OCI-LY1 (cell line): Measurements from ENCODE around the gene CCDC186.

Source experiments
- H2AFZ ChIP-seq: fragments of 200-600 bp; sonication (generic), shearing (Covaris generic); 2 replicates; pipeline ENCODE4 v1.6.0; 2014; ENCODE audit warnings: antibody characterized with exemption, mild to moderate bottlenecking, low read length
- H3F3A ChIP-seq: fragments of 200-600 bp; sonication (generic), shearing (Covaris generic); 2 replicates; pipeline ENCODE4 v1.6.0; 2014; ENCODE audit warnings: mild to moderate bottlenecking, antibody characterized with exemption, low read length, moderate library complexity; ENCODE audit not compliant: insufficient read depth
- H3K27ac ChIP-seq: fragments of 200-600 bp; sonication (generic); 2 replicates; pipeline ENCODE4 v1.5.1; 2014; ENCODE audit warnings: low read length, mixed run types, mild to moderate bottlenecking, low read depth; ENCODE audit not compliant: poor library complexity, severe bottlenecking
- H3K27me3 ChIP-seq: fragments of 200-600 bp; sonication (generic); 2 replicates; pipeline ENCODE4 v1.6.0; 2014; ENCODE audit warnings: antibody characterized with exemption, mild to moderate bottlenecking, low read length, moderate library complexity; ENCODE audit not compliant: insufficient read depth
- H3K36me3 ChIP-seq: fragments of 200-600 bp; sonication (generic); 2 replicates; pipeline ENCODE4 v1.6.1; 2014; ENCODE audit warnings: mild to moderate bottlenecking, antibody characterized with exemption, low read length, moderate library complexity, mixed read lengths; ENCODE audit not compliant: insufficient read depth
- H3K4me1 ChIP-seq: fragments of 200-600 bp; sonication (generic); 2 replicates; pipeline ENCODE4 v1.5.1; 2014; ENCODE audit warnings: mild to moderate bottlenecking, low read length, moderate library complexity; ENCODE audit not compliant: insufficient read depth, severe bottlenecking
- H3K4me2 ChIP-seq: fragments of 200-600 bp; sonication (generic), shearing (Covaris generic); 2 replicates; pipeline ENCODE4 v1.6.1; 2014; ENCODE audit warnings: low read length
- H3K4me3 ChIP-seq: fragments of 200-600 bp; sonication (generic); 2 replicates; pipeline ENCODE4 v1.5.1; 2014; ENCODE audit warnings: low read length, low read depth, mild to moderate bottlenecking, mixed read lengths; ENCODE audit not compliant: poor library complexity, severe bottlenecking
- H3K79me2 ChIP-seq: fragments of 200-600 bp; shearing (Covaris generic); 2 replicates; pipeline ENCODE4 v1.6.1; 2016; ENCODE audit warnings: mixed run types, low read length, mixed read lengths; ENCODE audit not compliant: insufficient read depth
- H3K9ac ChIP-seq: fragments of 200-600 bp; sonication (generic), shearing (Covaris generic); 2 replicates; pipeline ENCODE4 v1.6.1; 2014; ENCODE audit warnings: mild to moderate bottlenecking, low read length, mixed read lengths
- H3K9me2 ChIP-seq: fragments of 200-600 bp; sonication (generic), shearing (Covaris generic); 2 replicates; pipeline ENCODE4 v1.6.1; 2014; ENCODE audit warnings: low read depth, mild to moderate bottlenecking, low read length, mixed read lengths
- H3K9me3 ChIP-seq: fragments of 200-600 bp; shearing (Covaris generic); 2 replicates; pipeline ENCODE4 v1.6.1; 2014; ENCODE audit warnings: low read length, mixed read lengths
- H4K20me1 ChIP-seq: fragments of 200-600 bp; sonication (generic), shearing (Covaris generic); 2 replicates; pipeline ENCODE4 v1.6.0; 2016; ENCODE audit warnings: mild to moderate bottlenecking, low read length; ENCODE audit not compliant: insufficient read depth
- EZH2 ChIP-seq: fragments of 200-600 bp; sonication (generic), shearing (Covaris generic); IDR thresholded peaks from 2 replicates; pipeline ENCODE4 v1.8.0; 2017; ENCODE audit warnings: borderline replicate concordance, mixed run types, mild to moderate bottlenecking, antibody characterized with exemption, low read length, moderate library complexity, mixed read lengths
- TF ChIP-seq, protein P1 (sequence below): fragments of 200-600 bp; sonication (generic), shearing (Covaris generic); IDR thresholded peaks from 2 replicates; pipeline ENCODE4 v1.5.1; 2017; ENCODE audit warnings: mild to moderate bottlenecking, antibody characterized with exemption, low read length, moderate library complexity, mixed read lengths

Gene CCDC186

DNA sequence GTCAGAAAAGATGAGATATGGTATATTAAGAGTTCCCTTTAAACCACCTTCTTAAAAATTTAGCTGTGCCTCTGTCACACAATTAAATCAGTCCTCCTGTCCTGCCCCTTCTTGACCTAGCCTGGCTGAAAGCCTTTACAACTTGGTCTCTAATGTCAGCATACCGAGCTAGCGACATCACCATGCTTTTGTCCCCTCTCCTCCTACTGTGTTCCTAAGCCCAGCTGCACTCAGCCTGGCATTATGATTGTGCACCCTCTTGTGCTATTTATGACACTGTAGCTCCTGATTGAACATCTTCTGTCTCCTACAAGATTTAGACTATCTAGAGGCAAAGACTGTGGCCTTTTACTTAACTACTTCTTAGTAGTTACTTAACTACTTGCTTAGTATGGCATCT is 34.3 kb upstream of the CCDC186 start:
- Histone ChIP-seq H4K20me1 (no peaks in the 10 kb centered on the region), H3K9ac (no peak overlapping the region), H3K79me2 (no peaks in the 10 kb centered on the region), H3K27ac (no peak overlapping the region), H3F3A (no peaks in the 10 kb centered on the region), H3K4me1 (no peaks in the 10 kb centered on the region), H3K27me3 (no peaks in the 10 kb centered on the region), H3K9me3 (no peaks in the 10 kb centered on the region), H3K9me2 (no peaks in the 10 kb centered on the region), H3K4me2 (no peak overlapping the region), H3K4me3 (no peak overlapping the region), H2AFZ (no peak overlapping the region), H3K36me3 (no peaks in the 10 kb centered on the region)
- TF ChIP-seq, protein P1, sequence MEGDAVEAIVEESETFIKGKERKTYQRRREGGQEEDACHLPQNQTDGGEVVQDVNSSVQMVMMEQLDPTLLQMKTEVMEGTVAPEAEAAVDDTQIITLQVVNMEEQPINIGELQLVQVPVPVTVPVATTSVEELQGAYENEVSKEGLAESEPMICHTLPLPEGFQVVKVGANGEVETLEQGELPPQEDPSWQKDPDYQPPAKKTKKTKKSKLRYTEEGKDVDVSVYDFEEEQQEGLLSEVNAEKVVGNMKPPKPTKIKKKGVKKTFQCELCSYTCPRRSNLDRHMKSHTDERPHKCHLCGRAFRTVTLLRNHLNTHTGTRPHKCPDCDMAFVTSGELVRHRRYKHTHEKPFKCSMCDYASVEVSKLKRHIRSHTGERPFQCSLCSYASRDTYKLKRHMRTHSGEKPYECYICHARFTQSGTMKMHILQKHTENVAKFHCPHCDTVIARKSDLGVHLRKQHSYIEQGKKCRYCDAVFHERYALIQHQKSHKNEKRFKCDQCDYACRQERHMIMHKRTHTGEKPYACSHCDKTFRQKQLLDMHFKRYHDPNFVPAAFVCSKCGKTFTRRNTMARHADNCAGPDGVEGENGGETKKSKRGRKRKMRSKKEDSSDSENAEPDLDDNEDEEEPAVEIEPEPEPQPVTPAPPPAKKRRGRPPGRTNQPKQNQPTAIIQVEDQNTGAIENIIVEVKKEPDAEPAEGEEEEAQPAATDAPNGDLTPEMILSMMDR = no peak
- TF ChIP-seq EZH2 = no peak

DNA sequence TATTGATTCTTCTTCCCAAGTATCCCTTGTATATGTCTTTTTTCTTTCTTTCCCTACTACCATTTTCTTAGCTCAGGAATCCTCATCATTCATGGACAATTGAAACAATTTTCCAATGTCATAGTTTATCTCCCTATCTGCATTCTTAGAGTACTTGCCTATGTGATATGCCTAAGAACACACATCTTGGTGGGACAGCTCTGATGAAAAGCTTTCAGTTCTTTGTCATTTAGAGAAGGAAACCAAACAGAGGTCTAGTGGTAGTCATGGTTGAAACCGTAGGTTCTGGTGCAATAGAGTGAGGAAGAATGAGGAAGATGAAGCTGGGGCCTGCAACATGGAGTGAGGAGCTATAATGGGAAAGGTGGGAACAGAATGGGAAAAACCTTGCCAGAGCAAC is 33.3 kb upstream of the CCDC186 start:
- Histone ChIP-seq H3K9ac (no peak overlapping the region), H2AFZ (no peak overlapping the region), H3K27ac (no peak overlapping the region), H3K4me1 (no peaks in the 10 kb centered on the region), H3K4me3 (no peak overlapping the region), H3K27me3 (no peaks in the 10 kb centered on the region), H3K9me2 (no peaks in the 10 kb centered on the region), H3K36me3 (no peaks in the 10 kb centered on the region), H3K4me2 (no peak overlapping the region), H4K20me1 (no peaks in the 10 kb centered on the region), H3F3A (no peaks in the 10 kb centered on the region), H3K79me2 (no peaks in the 10 kb centered on the region), H3K9me3 (no peaks in the 10 kb centered on the region)
- TF ChIP-seq, protein P1 = no peak
- TF ChIP-seq EZH2 = no peak

DNA sequence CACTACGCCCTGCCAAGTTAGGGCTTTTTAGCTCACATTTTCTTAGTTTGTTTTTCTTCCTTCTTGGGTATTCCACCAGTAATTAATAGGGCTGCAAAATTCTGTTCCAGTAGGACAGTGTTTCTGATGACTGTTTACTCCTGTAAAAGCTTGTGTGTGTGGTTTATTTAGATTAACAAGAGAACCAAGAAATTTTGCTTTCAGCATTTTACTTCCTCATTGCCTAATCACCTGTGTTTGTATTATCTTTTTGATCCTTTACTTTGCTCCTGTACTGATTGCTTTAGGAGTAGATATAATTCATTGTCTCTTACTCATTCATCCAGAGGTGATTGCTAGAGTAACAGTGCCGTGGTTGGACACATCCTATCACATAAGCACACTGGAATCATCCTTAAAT is 32.9 kb upstream of the CCDC186 start:
- H3K9ac ChIP-seq = no peak overlapping the region
- H3K4me1 ChIP-seq = no peaks in the 10 kb centered on the region
- no peaks in the 10 kb centered on the region for H3K9me2 ChIP-seq
- no peak overlapping the region for H3K27ac ChIP-seq
- TF ChIP-seq EZH2 = no peak
- TF ChIP-seq, protein P1 = no peak
- H3K36me3 ChIP-seq = no peaks in the 10 kb centered on the region
- H3K27me3 ChIP-seq = no peaks in the 10 kb centered on the region
- H3K4me3 ChIP-seq = no peak overlapping the region
- H3K4me2 ChIP-seq = no peak overlapping the region
- no peaks in the 10 kb centered on the region for H3F3A ChIP-seq
- H3K9me3 ChIP-seq = no peaks in the 10 kb centered on the region
- no peaks in the 10 kb centered on the region for H3K79me2 ChIP-seq
- no peak overlapping the region for H2AFZ ChIP-seq
- no peaks in the 10 kb centered on the region for H4K20me1 ChIP-seq
